Measurements from ENCODE around the gene JAK2. TPM values are rescaled to one million over a fixed set of nuclear protein-coding genes. Genes with fewer than 3 reads are reported as not detected.
A peak's percentile ranks its signal among the peaks of the same experiment; 100 is the strongest.

JAK2 gene
- total and polyA plus RNA-seq, 2 of the 4 experiments (the other 2 are of a cell fraction) = 2.3 to 6.1 TPM

- no peak for TF ChIP-seq MXI1 (IDR thresholded peaks at IDR 0.05; ENCODE audit: borderline replicate concordance, low read depth, low read length)
Observed at GRCh38 chr9:4983601-4984165, 1.4 kb upstream of the JAK2 start (continued).

GRCh38 chr9:4984171-4984620 lies 876 bp upstream of the JAK2 start:
- H3K9me3 ChIP-seq (ENCODE audit: control insufficient read depth, insufficient read depth, low read length) = no peaks in the 10 kb centered on the region
- H4K8ac ChIP-seq (ENCODE audit: low read depth in 2 of 2, low read length in 2 of 2) = peak overlapping the region; percentile 75 to 76
- DNase-seq (no peak), ATAC-seq (ENCODE audit: low read depth) (peak; percentile 9)
- BruUV-seq (replicated peaks) = no TSS peak
- 0 out of 2 replicates have a peak, but pooled peaks cover 2% of the 10 kb centered on the region for H3K9me1 ChIP-seq (ENCODE audit: insufficient read depth, low read length)
- peak overlapping the region; percentile 94 for H3K9ac ChIP-seq (ENCODE audit: low read depth, low read length)
- H3K4me3 ChIP-seq (ENCODE audit: insufficient read depth, low read depth, low read length) = peak overlapping the region; percentile 64
- H3K56ac ChIP-seq (ENCODE audit: extremely low read depth, insufficient read depth, low read length) = peak overlapping the region; percentile 76
- peak overlapping the region; percentile 76 for H3K23ac ChIP-seq (ENCODE audit: low read depth, low read length)
- no peak for TF ChIP-seq ELK1 (IDR thresholded peaks at IDR 0.05; ENCODE audit: borderline replicate concordance, low read depth, low read length)
- TF ChIP-seq RCOR1 (IDR thresholded peaks at IDR 0.05; ENCODE audit: insufficient replicate concordance, low read length) = peak; percentile 70
- peak overlapping the region; percentile 45; the same call in 1 of the 2 replicates for H2AK5ac ChIP-seq (ENCODE audit: low read depth, low read length)
- intact Hi-C loops (cut with micrococcal nuclease) = loop anchor here (5.0 to 10.0 kb wide), 4 partner anchors 57 to 149 kb away; no protein-coding TSS in a partner anchor
- no peaks in the 10 kb centered on the region for H3K36me3 ChIP-seq (ENCODE audit: control insufficient read depth, insufficient read depth, low read length)
- no peak overlapping the region for H2BK20ac ChIP-seq (ENCODE audit: low read depth, low read length)
- CTCF ChIA-PET = no interaction called here
- peak overlapping the region; percentile 86 for H2BK120ac ChIP-seq (ENCODE audit: low read depth, low read length)
- peak overlapping the region; percentile 53 for H3K18ac ChIP-seq (ENCODE audit: low read depth, low read length)
- POLR2A ChIA-PET (ENCODE audit: unreplicated experiment) = no interaction called here
- peak overlapping the region; percentile 94 for H3K14ac ChIP-seq (replicated peaks; ENCODE audit: low read depth, low read length)
- H3K79me1 ChIP-seq (ENCODE audit: low read depth in 1 of 2, low read length in 2 of 2) = peaks cover 8 to 28% of the 10 kb centered on the region in 2 experiments
- dilution Hi-C loops (cut with HindIII; ENCODE audit: low sequenced_read_pairs, unreplicated experiment) = no loop called here
- peak overlapping the region; percentile 91 for H3K4ac ChIP-seq (ENCODE audit: low read depth, low read length)
- 1% methylated on average over 17 of the region's 25 CpGs; no CpG with 5 or more reads in 1 of the 2 experiments for WGBS, 2 experiments (ENCODE audit: extremely low coverage in 2 of 2, insufficient read length in 1 of 2)
- peak overlapping the region; percentile 76 for H3K4me2 ChIP-seq (ENCODE audit: low read depth, low read length)
- peak overlapping the region; percentile 94 for H2BK5ac ChIP-seq (ENCODE audit: low read depth, low read length, poor library complexity, severe bottlenecking)
- in situ Hi-C loops (cut with MboI; ENCODE audit: low sequenced_read_pairs) = loop anchor here (10.0 kb wide), 2 partner anchors 59 to 601 kb away; no protein-coding TSS in a partner anchor
- H3K27ac ChIP-seq (ENCODE audit: insufficient read depth, low read length) = peak overlapping the region; percentile 95
- peak overlapping the region; percentile 34 for H4K5ac ChIP-seq (ENCODE audit: low read depth, low read length)
- H4K20me1 ChIP-seq (ENCODE audit: insufficient read depth, low read length) = no peaks in the 10 kb centered on the region
- H3K4me1 ChIP-seq (ENCODE audit: control insufficient read depth, insufficient read depth, low read length) = 0 out of 2 replicates have a peak, but pooled peaks cover 4% of the 10 kb centered on the region
- H2AFZ ChIP-seq (replicated peaks; ENCODE audit: low read length, poor library complexity) = peak overlapping the region; percentile 99
- H2BK15ac ChIP-seq (ENCODE audit: low read depth, low read length) = peak overlapping the region; percentile 42; the same call in 2 of the 3 replicates
- H3K27me3 ChIP-seq (ENCODE audit: control insufficient read depth, insufficient read depth, low read length) = no peaks in the 10 kb centered on the region
- H4K91ac ChIP-seq (ENCODE audit: insufficient read depth, low read depth, low read length) = peak overlapping the region; percentile 90
- H2AK9ac ChIP-seq (replicated peaks; ENCODE audit: low read depth, low read length, poor library complexity) = peak overlapping the region; percentile 62
